ENCODE data around the gene ZNF32. TPM values are rescaled to one million over a fixed set of nuclear protein-coding genes. Genes with fewer than 3 reads are reported as not detected.

ZNF32 gene
- total RNA-seq, 1 experiment from 2014 or later: 23.9 TPM

GRCh38 chr10:43606323-43607198 is 42.1 kb downstream of the ZNF32 start, which contains the start of gene ZNF485 (continued):
- TF ChIP-seq AFF4 (CRISPR knock-in tag; IDR thresholded peaks at IDR 0.05; ENCODE audit: borderline replicate concordance) (no peak), NR3C1 (CRISPR knock-in tag; conservative IDR thresholded peaks at IDR 0.05; ENCODE audit: low read depth) (no peak), ZNF121 (CRISPR knock-in tag; IDR thresholded peaks at IDR 0.05) (no peak), MYBL2 (CRISPR knock-in tag; IDR thresholded peaks at IDR 0.05) (peak; percentile 71; the same call in 1 of the 2 replicates), TEAD1 (CRISPR knock-in tag; IDR thresholded peaks at IDR 0.05) (peak; percentile 42; the same call in 1 of the 2 replicates), ZNF671 (CRISPR knock-in tag; IDR thresholded peaks at IDR 0.05) (no peak), E2F4 (CRISPR knock-in tag; IDR thresholded peaks at IDR 0.05; ENCODE audit: borderline replicate concordance, low read depth) (no peak), MLX (CRISPR knock-in tag; IDR thresholded peaks at IDR 0.05) (no peak), STAT6 (CRISPR knock-in tag; conservative IDR thresholded peaks at IDR 0.05; ENCODE audit: low read depth) (no peak), ZNF396 (CRISPR knock-in tag; IDR thresholded peaks at IDR 0.05; ENCODE audit: borderline replicate concordance) (no peak), EMX1 (CRISPR knock-in tag; IDR thresholded peaks at IDR 0.05) (no peak), TCF7 (CRISPR knock-in tag; IDR thresholded peaks at IDR 0.05; ENCODE audit: low read depth) (peak; percentile 86; the same call in 1 of the 2 replicates), ARID4B (CRISPR knock-in tag; IDR thresholded peaks at IDR 0.05; ENCODE audit: borderline replicate concordance) (peak; percentile 89), GTF2I (CRISPR knock-in tag; conservative IDR thresholded peaks at IDR 0.05) (no peak), NR2C2 (CRISPR knock-in tag; IDR thresholded peaks at IDR 0.05) (0 out of 2 replicates have a peak, but pooled peaks have one; percentile 14), SMAD4 (CRISPR knock-in tag; IDR thresholded peaks at IDR 0.05) (0 out of 2 replicates have a peak, but pooled peaks have one; percentile 42), ZBTB43 (CRISPR knock-in tag; IDR thresholded peaks at IDR 0.05) (peak; percentile 81; the same call in 1 of the 2 replicates), MAX (CRISPR knock-in tag; IDR thresholded peaks at IDR 0.05) (peak; percentile 96), CTCF (IDR thresholded peaks at IDR 0.05) (no peak), CREM (CRISPR knock-in tag; IDR thresholded peaks at IDR 0.05) (no peak), GRHL2 (CRISPR knock-in tag; IDR thresholded peaks at IDR 0.05; ENCODE audit: insufficient replicate concordance, severe bottlenecking) (no peak)

Data from WTC11 (cell line).